Right lobe of liver (tissue), 4 donors: Measurements from ENCODE around the gene LRRC10B.

Experiments
- CTCF ChIP-seq, 4 donors: fragments of 200-600 bp in 3 of 4; fragments of 450-650 bp in 1 of 4; IDR thresholded peaks; one replicate each; pipeline versions ENCODE4 v1.5.1 to v1.8.0; 2016 to 2022; ENCODE audit warnings: antibody characterized with exemption in 4 of 4, mild to moderate bottlenecking in 2 of 4
- POLR2A ChIP-seq: fragments of 450-650 bp; IDR thresholded peaks from one replicate; pipeline ENCODE4 v1.6.1; 2017; ENCODE audit warnings: antibody characterized with exemption, mild to moderate bottlenecking
- donor health status: DM: no; HTN: no; CAD: no.
- donor health status: DM: no; HTN: no; CAD: no.
- donor health status: DM: no; HTN: yes; CAD: no.

GRCh38 chr11:61510166-61510919 lies 1.8 kb downstream of the LRRC10B start:
- TF ChIP-seq POLR2A (no peak), CTCF (IDR thresholded peaks at IDR 0.05) (no peak)
